Frontal cortex (tissue), 4 donors: ENCODE results near the gene RHOBTB3. TPM values are rescaled to one million over a fixed set of nuclear protein-coding genes. Genes with fewer than 3 reads are reported as not detected.
"Not testable (repeated sequence)": the region's sequence is repeated elsewhere in the genome, so short reads cannot be mapped to it uniquely, and the experiment has no call there.

Experiments used
- DNase-seq, 2 donors: peaks; one replicate each; pipeline ENCODE4 v3.0.0; 2012; ENCODE audit warnings: low spot score in 2 of 2
- FAIRE-seq: peaks from 2 replicates; lab custom pipeline; 2012; peaks lifted over from hg19 to GRCh38; lab: Jason Lieb, UNC
- total RNA-seq: library from RNA; depleted of rRNA; stranded (reverse); fragments of >200 nt; gene quantifications from one replicate; pipeline ENCODE4 v1.2.3, GENCODE V29; 2014
- donor health status: control.
- donor health status: control.
- donor health status: control.

RHOBTB3 gene
- total RNA-seq, 1 donor from 2014 or later = 312 TPM

- DNase-seq (no peak), FAIRE-seq (no peak)
These were observed 99.1 kb downstream of the RHOBTB3 start for GRCh38 chr5:95830226-95830625.

GRCh38 chr5:95832664-95833063, 101.5 kb downstream of the RHOBTB3 start:
- DNase-seq (no peak), FAIRE-seq (no peak)

- FAIRE-seq = no peak
These were observed 104.7 kb downstream of the RHOBTB3 start for GRCh38 chr5:95835682-95836385.

GRCh38 chr5:95836544-95836943, 105.4 kb downstream of the RHOBTB3 start:
- FAIRE-seq = no peak
- DNase-seq = no peak

More at GRCh38 chr5:95835682-95836385, 104.7 kb downstream of the RHOBTB3 start:
- no peak for DNase-seq

- DNase-seq, FAIRE-seq: not testable (repeated sequence)
These were observed 105.8 kb downstream of the RHOBTB3 start for GRCh38 chr5:95836971-95837370.

GRCh38 chr5:95837492-95837891, 106.4 kb downstream of the RHOBTB3 start:
- no peak for FAIRE-seq
- no peak for DNase-seq

GRCh38 chr5:95838001-95838520, 106.9 kb downstream of the RHOBTB3 start:
- FAIRE-seq = no peak
- DNase-seq = no peak

- FAIRE-seq (no peak), DNase-seq (no peak)
These were observed 107.4 kb downstream of the RHOBTB3 start for GRCh38 chr5:95838556-95838955.

- DNase-seq = no peak
- no peak for FAIRE-seq
These were observed 108.5 kb downstream of the RHOBTB3 start for GRCh38 chr5:95839658-95840057.

- no peak for FAIRE-seq
- no peak for DNase-seq
These were observed 110.0 kb downstream of the RHOBTB3 start for GRCh38 chr5:95840956-95841705.

- DNase-seq = no peak
- FAIRE-seq = no peak
These were observed 111.0 kb downstream of the RHOBTB3 start for GRCh38 chr5:95841914-95842812.

GRCh38 chr5:95842854-95843544, 111.9 kb downstream of the RHOBTB3 start:
- no peak for DNase-seq
- FAIRE-seq = no peak

GRCh38 chr5:95843733-95844223, 112.6 kb downstream of the RHOBTB3 start:
- FAIRE-seq (no peak), DNase-seq (no peak)

- DNase-seq (no peak), FAIRE-seq (no peak)
These were observed 114.3 kb downstream of the RHOBTB3 start for GRCh38 chr5:95845391-95845790.

Other genes with a start within 250 kb of the RHOBTB3 start
- gene SKIC3, start 176.4 kb upstream of the RHOBTB3 start, total RNA-seq = 152 TPM
- 13.0 TPM for gene ARSK, start 176.2 kb upstream of the RHOBTB3 start, total RNA-seq
- not detected for gene GPR150, start 111.2 kb upstream of the RHOBTB3 start, total RNA-seq
- gene RFESD, start 84.6 kb upstream of the RHOBTB3 start, total RNA-seq = 1.2 TPM
- 0.82 TPM for gene SPATA9, start 48.3 kb upstream of the RHOBTB3 start, total RNA-seq
- gene GLRX, start 91.4 kb downstream of the RHOBTB3 start, total RNA-seq = 9.8 TPM
- 25.3 TPM for gene ELL2, start 230.5 kb downstream of the RHOBTB3 start, total RNA-seq